ENCODE results near the gene S100A4.

S100A4 gene

DNA sequence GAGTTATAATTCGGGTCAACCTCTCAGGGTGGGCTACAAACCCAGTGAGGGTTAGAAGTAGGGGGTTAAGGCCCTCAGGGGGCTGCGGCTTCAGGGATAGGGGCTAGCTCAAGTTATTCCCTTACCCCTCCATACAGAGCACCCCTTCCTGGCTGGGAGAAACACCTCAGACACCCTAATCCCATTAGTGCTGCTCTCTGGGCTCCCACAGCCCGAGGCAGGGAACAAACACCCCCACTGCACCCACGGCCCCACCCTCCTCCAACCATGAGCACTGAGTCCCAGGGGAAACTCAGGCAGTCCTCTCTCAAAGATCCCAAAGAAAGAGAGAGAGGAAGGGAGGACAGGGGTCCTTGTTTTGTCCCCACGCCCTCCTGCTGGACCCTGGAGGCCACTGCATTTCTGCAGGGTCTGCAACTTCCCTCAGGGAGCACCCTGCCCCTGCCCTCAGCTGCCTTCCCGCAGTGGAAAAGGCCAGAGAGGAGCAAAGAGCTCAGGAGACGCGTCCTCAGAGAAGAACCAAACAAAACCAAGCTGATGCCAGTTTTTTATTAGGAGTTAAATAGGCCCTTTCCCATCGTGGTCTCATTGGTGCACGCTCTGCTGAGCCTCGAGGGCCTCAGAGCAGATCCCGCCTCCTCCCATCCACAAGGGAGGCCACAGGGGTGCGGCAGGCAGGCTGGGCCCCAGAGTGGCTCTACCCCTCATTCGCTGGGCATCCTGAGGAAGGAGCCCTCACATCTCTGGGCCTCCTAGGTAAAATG, 1.4 kb upstream of the S100A4 start:
- DNase-seq = no peak

DNA sequence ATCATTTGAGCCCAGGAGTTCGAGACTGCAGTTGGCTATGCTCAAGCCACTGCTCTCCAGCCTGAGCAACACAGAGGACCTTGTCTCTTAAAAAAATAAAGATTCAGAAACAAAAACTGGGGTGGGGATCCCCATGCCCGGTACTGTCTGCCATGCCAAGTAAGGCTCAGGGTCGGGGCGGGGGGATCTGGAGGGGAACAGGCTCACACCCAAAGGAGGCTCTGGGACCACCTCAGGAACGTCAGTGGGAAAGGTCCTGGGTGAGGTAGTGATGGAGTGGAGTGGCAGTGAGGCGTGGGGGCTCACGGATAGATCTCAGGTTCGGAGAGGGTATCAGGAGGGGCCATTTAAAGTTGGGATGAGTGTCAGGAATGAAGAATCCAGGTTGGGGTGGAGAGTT, 765 bp upstream of the S100A4 start:
- DNase-seq = no peak

DNA sequence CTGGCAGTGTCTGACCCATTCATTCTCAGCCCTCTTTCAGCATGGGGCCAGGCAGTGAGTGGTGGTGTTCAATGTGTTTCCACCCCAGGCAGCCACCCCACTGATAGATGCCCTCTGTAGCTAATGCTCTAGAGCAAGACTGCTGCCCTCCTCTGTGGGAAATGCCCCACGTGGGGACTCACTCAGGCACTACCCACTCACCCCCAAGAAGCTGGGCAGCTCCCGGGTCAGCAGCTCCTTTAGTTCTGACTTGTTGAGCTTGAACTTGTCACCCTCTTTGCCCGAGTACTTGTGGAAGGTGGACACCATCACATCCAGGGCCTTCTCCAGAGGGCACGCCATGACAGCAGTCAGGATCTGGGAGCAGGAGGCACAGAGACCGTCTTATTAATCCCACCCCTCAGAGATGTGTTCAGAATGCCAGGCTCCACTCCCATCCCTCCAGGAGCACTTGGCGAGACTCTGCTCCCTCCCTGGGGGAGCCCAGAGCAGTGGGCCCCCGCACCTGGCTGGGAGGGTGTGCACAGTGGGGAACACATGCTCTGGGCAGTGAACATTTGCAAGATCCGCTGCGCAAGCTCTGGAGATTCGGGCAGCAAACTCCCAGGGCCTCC, 1.0 kb downstream of the S100A4 start:
- DNase-seq = no peak

DNA sequence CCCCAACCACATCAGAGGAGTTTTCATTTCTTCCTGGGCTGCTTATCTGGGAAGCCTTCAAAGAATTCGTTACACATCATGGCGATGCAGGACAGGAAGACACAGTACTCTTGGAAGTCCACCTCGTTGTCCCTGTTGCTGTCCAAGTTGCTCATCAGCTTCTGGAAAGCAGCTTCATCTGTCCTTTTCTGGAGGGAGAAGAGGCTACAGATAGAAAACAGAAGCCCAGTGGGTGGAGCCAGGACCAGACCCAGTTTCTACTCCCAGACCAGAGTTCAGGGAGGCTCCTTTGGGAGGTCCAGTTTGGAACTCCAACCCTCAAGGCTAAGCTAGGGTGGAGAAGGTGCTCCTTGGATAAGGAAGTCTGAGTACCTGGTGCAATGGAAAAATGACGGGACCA, 1.9 kb downstream of the S100A4 start:
- no peak for DNase-seq

DNA sequence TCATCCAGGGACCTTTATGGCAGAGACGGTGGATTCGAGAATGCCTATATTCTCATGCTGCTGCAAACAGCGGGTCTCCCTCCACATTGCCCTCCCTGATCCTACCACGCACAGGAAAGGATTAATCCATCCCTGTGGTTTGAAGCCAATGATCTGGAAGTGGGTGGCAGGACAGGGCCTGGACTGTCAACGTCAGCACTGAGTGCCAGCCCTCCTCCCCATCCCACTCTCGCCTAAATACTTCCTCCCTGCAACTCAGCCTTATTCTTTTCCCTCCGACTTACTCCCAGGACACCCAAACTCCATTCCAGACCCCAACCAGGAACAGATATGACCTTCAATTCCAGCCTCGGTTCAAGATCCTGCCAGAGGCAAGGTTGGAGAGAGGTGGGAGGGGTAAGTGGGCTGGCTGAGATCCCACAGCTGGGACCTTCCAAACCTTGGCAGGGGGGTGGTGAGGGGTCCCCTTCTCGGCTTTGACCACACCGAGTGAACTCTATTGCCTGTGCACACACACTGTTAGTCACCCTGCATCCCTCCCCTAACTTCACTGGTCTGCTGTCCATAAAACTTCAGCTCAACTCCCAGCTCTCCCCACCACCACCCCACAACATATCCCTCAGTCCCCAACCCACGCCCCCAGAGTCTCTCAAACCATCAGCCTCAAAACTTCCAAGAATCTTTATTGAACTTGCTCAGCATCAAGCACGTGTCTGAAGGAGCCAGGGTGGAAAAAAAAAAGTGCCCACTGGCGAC, 2.5 kb downstream of the S100A4 start:
- no peak for DNase-seq

DNA sequence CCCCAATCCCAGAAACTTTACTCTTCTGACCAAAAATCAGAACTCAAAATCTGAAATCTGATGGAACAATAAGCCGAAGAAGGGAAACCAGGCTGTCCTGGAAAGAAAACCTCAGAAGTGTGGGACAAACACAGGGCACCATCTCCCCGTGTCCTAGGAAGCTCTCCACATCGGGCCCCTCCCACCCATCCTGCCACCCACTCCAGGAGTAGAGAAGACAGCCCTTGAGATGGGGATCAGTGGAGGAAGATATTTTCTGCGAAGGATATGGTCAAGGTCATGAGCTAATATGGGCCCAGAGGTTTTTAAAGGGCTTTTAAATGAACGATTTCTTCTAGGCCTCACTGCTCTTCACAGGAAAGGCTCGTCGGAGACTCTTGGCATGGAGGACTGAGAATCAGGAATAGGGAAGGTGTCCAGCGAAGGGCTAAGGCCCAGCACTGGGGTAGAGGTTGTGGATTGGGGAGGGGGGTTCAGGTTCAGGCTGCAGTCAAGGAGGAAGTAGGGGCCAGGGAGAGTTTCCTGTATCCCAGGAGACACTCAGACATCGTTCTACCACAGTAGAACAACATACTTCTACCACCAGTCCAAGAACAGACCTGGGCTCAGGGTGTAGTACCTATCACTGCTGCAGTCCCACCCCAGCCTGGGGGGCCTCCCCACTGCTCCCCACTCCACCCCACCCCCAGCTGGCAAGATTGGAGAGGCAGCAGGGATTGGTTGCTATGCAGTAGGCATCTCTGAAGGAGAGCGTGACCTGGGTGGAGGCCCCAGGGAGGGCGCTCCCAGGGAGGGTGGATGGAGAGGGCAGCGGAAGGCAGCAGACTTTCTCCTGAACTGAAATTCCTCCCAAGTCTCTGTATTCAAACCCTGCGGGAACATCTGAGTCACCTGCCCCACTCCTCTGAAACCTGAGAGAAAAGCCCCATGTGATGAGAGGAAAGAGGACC, 3.7 kb downstream of the S100A4 start:
- no peak for DNase-seq

DNA sequence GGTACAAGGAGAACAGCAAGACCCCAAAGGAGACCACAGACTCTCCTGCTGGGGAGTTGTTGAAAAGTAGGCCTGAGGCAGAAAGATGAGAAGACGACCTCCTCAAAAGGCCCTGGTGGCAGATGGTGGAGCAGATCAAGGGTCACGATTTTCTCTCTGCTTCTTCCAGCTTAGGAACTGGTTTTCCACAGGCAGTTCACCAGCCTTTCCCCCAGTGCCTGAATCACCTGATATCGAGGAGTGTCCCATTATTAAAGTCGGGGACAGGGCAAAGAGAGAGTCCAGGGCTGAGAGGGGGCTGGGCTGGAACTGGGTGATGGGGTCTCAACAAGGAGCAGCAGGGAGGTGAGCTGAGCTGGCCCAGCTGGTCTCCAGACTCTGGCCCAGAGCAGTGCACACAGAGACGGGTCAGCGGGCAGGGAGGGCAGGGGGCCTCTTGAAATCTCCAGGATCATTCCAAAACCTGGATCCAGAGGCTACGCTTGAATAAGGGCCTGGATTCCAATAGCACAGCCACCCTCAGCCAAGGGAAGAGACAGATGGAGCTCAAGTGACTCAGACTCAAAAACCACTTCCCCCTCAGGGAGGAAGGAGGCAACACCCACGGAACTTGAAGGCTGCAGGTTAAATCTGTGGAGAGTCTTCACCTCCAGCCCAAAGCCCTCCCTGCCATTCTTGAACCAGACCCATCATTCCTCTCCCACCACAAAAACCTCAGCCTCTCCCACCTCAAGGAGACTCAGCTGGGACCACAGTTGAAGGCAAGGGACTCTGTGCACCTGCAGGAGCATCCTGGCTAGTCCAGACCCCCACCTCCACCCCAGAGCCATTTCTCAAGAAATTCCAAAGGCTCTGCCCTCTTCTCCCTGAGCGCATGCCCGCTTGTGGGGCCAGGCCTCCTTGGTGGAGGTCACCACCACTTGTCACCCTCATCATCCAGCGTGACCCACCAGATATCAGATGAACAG, 4.9 kb downstream of the S100A4 start, which contains the start of gene S100A5:
S100A5 (minus strand) TSS at position 541 of the 968 bp plus-strand sequence. CDS start 743 bp downstream, outside the sequence.
- DNase-seq = peak; percentile 67

DNA sequence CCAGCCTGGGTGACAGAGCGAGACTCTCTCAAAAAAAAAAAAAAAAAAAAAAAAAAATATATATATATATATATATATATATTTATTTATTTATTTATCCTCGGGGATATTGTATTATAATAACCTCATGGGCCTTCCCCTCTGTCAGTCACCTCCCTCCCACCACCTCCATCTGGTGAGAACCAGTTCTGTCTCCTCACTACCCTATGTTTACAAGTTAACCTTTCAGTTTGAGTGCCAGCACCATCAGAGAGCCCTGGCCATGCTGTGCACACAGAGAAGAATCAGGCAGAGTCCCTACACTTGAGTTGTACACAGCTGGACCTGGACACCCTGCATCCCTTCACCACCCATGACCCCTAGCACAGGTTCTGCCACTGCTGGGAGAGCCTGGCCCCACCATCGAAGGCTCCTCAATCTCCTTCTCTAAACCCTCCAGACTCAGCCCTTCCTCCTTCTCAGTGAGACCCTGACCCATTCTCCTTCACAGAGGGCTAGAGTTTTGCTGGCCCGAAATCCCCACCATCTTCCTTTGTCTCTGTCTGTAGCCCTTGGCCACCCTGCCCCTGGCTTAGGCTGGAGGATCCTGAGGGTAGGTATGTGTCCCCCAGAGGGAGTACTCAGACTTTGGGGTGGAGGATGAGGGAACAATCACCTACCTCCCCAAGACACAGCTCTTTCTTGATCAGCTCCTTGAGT, 6.1 kb downstream of the S100A4 start:
- DNase-seq = no peak

DNA sequence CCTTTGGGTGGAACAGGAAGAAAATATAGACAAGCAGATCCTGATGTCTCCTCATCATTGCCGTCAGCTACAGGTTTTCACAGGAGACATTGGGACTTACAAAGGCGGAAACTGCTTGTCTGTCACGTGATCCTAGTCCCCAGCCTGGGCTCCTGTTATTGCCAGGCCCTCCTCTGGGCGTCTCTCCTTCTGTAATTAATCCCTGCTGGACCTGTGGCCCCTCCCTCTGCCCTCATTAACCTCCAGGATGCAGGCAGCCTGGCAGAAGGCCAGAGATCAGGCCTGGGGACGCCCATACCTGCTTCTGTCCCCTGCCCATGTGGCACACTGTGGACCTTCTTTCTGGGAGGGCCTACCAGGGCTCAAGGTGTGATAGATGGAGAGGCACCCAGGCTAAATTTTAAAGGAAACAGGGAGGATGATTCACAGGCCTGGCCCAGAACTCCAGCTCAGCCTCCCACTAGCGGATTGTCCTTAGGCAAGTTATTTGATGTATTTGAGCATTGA, 7.2 kb downstream of the S100A4 start:
- no peak for DNase-seq

DNA sequence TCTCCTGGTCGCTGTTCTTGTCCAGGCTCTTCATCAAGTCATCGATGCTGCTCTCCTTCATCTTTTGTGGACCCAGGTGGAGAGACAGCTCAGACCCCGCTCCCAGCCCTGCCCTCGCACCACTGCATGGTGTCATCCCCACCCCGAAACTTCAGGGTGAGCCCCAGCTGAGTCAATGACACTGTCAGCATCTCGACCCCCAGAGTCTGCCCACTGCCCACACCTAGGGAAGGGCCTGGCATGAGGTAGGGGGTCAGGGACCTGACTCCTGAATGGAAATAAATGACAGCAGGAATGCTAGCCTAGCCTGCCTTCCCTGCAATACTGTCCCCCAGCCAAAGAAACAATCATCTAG, 8.3 kb downstream of the S100A4 start:
- no peak for DNase-seq

DNA sequence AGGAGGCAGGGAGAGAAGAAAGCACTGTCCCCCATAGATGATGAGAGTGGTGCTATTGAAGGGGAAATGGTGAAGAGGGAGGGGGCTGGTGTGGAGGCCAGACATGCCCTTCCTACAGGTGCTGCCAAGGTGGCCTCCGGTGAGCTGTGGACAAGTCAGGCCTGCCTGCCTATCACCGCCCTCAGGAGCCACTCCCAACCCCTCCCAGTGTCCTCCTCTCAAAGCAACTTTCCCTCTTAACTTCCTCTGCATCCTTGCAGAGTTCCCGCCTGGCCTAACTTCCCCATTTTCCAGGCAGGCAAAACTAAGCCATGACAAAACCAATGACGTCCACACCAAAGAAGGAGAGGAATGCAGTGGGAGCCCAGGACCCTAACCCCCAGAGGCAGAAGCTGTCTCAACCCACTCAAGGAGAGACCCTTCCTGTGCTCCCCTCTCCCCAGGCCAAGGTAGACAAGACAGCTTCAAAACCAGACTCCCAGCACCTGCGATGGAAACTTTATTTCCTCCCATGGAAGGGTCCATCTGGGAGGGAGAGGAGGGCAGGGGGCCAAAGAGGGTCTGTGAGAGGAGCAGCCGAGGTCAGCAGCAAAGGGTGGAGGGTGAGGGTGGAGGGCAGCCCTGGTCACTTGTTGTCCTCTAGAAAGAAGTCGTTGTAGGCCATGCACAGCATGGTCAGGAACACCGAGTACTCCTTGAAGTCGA, 8.8 kb downstream of the S100A4 start:
- no peak for DNase-seq

DNA sequence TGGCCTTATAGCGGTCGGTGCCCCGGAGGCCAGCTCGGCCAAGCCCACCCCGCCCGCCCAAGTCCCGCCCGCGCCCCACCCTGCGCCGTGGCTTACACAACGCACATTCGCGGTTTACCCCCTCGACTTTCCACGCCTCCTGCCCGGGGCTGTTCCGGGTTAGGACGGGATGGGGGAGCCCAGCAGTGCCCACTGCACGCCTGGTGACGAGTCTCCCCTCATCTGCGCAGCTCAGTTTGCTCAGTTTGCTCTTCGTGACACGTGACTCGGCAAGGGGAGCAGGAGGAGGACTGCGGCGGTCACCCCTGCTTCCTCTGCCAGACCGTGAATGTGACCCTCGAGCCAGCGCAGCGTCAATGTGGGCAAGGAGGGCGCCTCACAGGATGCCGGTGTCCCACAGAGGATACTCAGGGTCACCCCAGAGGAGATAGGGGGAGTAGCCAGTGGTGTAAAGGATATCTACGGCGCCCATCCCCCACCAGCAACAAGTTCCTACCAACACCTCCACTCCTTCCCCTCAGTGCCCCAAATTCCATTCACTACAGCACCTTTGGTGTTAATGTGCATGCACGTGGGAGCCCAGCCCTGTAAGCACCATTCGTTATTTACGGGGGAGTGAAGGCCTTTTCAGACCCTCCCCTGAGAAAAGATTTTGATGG, 9.5 kb downstream of the S100A4 start:
- peak; percentile 88 for DNase-seq

DNA sequence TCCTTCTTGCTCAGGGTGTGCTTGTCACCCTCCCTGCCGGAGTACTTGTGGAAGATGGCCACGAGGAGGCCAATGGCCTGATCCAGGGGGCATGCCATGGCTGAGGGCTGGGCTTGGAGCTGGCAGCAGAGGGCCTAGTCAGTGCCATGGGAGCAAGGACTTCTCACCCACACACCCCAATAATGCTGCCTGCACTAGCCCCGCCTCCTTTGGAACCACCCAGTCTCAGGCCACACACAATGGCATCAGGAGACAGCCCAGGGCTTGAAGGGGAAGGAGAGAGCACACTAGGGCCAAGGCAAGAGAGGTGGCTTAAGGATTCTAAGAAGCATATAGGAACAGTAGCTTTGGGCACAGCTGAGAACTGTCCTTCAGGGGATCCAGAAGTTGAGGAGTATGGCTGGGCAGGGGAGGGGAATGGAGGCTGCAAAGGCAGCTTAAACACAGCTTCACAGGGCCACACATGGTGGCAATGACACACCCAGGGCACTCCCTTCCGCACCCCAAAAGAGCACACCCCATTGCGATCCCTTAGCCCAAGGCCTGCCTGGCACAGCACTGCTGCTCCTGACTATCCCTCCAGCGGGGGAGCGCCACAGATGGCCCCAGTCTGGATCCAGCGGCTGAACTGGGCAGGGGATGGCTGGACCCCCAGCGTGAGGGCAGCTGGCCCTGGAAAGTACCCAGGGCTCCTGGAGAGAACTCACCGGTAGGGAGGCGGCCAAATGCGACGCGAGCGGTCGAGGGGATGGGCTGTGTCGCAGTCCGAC, 10.2 kb downstream of the S100A4 start, which contains the start of gene S100A6:
S100A6 (minus strand) TSS at position 750 of the 770 bp plus-strand sequence; CDS start at position 98, 652 bp downstream.
- peak; percentile 55 for DNase-seq

DNA sequence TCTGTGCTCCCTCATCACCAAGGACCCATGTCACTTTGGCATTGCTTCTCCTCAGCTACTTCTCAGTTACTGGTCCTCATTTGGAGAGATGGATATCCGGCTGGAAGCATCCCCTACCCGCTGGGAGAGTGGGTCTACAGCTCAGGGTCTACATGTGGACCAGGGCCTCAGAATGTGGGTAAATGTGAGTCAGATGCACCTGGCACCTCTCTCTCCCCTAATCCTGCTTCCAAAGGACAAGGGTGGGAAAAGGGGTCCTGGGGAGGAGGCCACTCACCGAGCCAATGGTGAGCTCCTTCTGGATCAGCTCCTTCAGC, 10.7 kb downstream of the S100A4 start:
- DNase-seq = no peak

DNA sequence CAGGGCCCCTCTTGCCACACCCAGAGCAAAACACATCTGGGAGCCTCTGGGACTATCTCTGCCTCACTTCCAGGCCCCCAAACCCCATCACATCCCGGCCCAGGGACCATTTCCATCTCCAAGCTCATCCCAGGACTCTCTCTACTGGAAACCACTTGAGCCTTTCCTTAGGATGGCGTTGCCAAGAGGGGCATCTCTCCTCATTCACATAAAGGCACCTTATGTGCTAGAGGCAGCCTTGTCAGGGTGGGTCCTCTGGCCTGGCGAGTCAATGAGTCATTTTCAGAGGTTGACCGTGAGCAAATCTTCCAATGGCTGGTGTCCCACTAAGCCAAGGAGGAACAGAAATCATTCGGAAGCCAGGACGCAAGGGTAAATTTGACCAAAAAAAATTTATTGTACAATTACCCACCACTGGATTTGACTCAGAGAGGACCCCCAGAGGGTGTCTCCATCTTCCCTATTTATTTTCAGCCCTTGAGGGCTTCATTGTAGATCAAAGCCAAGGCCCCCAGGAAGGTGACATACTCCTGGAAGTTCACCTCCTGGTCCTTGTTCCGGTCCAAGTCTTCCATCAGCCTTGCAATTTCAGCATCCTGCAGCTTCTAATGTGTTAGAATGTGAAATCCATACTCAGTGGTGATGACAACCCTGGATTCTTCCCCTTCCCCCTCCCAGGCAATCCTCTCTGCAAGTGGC, 11.2 kb downstream of the S100A4 start:
- no peak for DNase-seq

DNA sequence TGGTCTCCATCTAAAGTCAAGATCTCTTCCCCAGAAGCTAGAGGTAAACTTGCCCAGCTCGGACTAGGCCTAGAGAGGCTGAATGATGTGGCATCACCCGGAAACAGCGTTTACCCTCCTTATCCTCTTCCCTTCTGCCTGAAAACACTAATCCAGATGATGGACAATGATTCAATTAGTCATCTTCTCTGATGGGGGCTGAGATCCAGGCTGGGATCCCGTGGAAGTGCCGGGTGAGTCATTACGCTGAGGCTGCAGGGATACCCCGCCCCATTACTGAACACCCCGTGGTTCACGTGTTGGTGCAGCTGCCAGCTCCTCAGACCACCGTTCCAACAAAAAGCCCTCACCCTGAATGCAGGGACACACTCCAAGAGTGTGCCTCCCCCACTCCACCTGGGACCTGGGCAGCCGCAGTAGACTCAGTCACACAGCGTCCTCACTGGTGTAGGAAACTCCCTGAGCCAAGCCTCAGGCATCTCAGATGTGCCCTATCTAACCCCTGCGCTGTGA, 11.9 kb downstream of the S100A4 start:
- DNase-seq = peak; percentile 50

DNA sequence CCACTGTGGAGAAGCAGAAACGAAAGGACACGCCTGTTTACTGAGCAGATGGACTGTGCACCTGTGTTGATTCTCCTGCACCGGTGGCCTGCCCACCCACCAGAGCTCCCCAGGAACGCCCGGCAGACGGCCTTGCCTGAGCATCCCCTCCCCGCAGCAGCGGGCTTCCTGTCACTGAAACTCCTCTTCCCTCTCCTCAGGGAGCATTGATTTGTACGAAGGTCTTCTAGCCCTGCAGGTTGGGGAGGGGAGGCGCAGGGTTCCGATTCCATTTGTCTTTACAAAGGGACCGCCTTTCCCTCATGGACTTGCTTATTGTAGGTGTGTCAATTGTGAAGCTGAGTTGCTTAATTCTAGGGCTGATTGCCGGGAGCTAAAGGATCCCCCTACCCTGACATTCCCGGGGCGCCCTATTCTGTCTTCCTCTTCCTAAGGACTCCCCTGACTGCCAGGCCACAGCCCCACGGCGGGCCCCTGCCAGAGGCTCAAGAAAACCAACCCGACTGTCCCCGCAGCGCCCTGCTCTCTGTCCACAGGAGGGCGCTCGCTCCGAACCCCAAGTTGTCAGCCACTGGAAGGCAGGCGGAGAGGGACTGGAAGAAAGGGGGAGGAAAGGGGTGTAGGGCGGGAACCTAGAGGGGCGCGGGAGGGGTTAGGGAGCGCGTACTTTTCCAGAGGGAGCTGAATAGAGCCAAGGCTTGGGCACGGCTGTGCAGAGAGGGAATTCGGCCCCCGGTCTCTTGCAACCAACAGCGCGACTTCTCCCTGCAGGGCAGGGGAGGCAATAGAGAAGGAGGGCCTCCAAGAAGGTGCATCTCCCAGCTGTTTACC, 12.6 kb downstream of the S100A4 start:
- peak; percentile 74 for DNase-seq
